OCI-LY3 (cell line): ENCODE results near the gene TMEFF2.

Experiments used
- H2AFZ ChIP-seq: fragments of 200-600, 300-600 bp; shearing (Covaris generic); 2 replicates; pipeline ENCODE4 v1.6.0; 2014; ENCODE audit warnings: antibody characterized with exemption, low read depth, low read length
- H3K27ac ChIP-seq: fragments of 200-600, 300-600 bp; sonication (generic); 2 replicates; pipeline ENCODE4 v1.5.1; 2014; ENCODE audit warnings: mild to moderate bottlenecking, low read length, moderate library complexity, mixed read lengths
- H3K27me3 ChIP-seq: fragments of 200-600, 300-600 bp; sonication (generic); 2 replicates; pipeline ENCODE4 v1.6.1; 2014; ENCODE audit warnings: low read depth, low read length, mixed read lengths
- H3K36me3 ChIP-seq: fragments of 200-600, 300-600 bp; sonication (generic); replicated peaks from 2 replicates; pipeline ENCODE3; 2014; ENCODE audit warnings: low read depth, low read length, mixed read lengths
- H3K4me1 ChIP-seq: fragments of 300-600, 200-600 bp; sonication (generic); 2 replicates; pipeline ENCODE4 v1.6.1; 2014; ENCODE audit warnings: low read length, mixed read lengths
- H3K4me2 ChIP-seq: fragments of 200-600, 300-600 bp; sonication (generic); 2 replicates; pipeline ENCODE4 v1.6.1; 2014; ENCODE audit warnings: low read length, mixed read lengths
- H3K4me3 ChIP-seq: fragments of 300-600, 200-600 bp; sonication (generic); 2 replicates; pipeline ENCODE4 v1.5.1; 2014; ENCODE audit warnings: antibody characterized with exemption, mild to moderate bottlenecking, low read length, moderate library complexity
- H3K79me2 ChIP-seq: fragments of 300-600, 200-600 bp; shearing (Covaris generic); 2 replicates; pipeline ENCODE4 v1.6.1; 2014; ENCODE audit warnings: mild to moderate bottlenecking, low read length, mixed read lengths
- H3K9ac ChIP-seq: fragments of 300-600, 200-600 bp; shearing (Covaris generic); 2 replicates; pipeline ENCODE4 v1.6.0; 2014; ENCODE audit warnings: mild to moderate bottlenecking, low read length, moderate library complexity
- H3K9me3 ChIP-seq: fragments of 200-600, 300-600 bp; shearing (Covaris generic); 2 replicates; pipeline ENCODE4 v1.6.1; 2014; ENCODE audit warnings: low read length, mixed read lengths; ENCODE audit not compliant: insufficient read depth
- H4K20me1 ChIP-seq: fragments of 200-600, 300-600 bp; sonication (generic); 2 replicates; pipeline ENCODE4 v1.6.1; 2016; ENCODE audit warnings: low read length, mixed read lengths; ENCODE audit not compliant: insufficient read depth
- EZH2phosphoT487 ChIP-seq: fragments of 200-600 bp; shearing (Covaris generic); IDR thresholded peaks from 2 replicates; pipeline ENCODE4 v1.6.1; 2018; ENCODE audit warnings: antibody characterized with exemption, mixed run types, low read depth
- TF ChIP-seq, protein P1 (sequence below): fragments of 200-600, 300-600 bp; sonication (generic); IDR thresholded peaks from 2 replicates; pipeline ENCODE4 v1.5.1; 2014; ENCODE audit warnings: antibody characterized with exemption, low read length, low read depth

Gene TMEFF2

DNA sequence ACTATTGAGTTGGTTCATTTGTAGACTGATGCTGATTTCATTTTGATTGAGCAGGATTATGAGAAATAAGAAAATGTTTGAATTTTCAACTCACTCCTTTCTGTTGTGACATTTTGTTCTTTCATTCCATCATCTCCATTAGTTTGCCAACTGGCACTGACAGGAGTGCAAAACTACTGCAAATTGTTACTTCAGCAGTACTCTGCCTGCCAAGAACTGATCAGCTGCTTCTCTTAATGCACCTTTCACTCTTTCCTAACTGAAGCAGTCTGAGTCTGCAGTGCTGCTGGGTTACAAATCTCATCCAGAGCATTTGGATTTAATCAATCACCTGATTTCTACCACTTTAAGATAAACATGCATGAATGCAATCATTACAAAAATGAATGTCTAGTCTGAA lies 70.9 kb downstream of the TMEFF2 start:
- Histone ChIP-seq H3K36me3 (no peaks in the 10 kb centered on the region), H3K4me1 (peaks cover 9% of the 10 kb centered on the region), H2AFZ (no peak overlapping the region), H3K9ac (no peak overlapping the region), H3K9me3 (no peaks in the 10 kb centered on the region), H4K20me1 (no peaks in the 10 kb centered on the region), H3K27me3 (no peaks in the 10 kb centered on the region), H3K27ac (no peak overlapping the region), H3K4me2 (no peak overlapping the region), H3K79me2 (no peaks in the 10 kb centered on the region), H3K4me3 (no peak overlapping the region)
- TF ChIP-seq, protein P1, sequence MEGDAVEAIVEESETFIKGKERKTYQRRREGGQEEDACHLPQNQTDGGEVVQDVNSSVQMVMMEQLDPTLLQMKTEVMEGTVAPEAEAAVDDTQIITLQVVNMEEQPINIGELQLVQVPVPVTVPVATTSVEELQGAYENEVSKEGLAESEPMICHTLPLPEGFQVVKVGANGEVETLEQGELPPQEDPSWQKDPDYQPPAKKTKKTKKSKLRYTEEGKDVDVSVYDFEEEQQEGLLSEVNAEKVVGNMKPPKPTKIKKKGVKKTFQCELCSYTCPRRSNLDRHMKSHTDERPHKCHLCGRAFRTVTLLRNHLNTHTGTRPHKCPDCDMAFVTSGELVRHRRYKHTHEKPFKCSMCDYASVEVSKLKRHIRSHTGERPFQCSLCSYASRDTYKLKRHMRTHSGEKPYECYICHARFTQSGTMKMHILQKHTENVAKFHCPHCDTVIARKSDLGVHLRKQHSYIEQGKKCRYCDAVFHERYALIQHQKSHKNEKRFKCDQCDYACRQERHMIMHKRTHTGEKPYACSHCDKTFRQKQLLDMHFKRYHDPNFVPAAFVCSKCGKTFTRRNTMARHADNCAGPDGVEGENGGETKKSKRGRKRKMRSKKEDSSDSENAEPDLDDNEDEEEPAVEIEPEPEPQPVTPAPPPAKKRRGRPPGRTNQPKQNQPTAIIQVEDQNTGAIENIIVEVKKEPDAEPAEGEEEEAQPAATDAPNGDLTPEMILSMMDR: no peak
- no peak for TF ChIP-seq EZH2phosphoT487

DNA sequence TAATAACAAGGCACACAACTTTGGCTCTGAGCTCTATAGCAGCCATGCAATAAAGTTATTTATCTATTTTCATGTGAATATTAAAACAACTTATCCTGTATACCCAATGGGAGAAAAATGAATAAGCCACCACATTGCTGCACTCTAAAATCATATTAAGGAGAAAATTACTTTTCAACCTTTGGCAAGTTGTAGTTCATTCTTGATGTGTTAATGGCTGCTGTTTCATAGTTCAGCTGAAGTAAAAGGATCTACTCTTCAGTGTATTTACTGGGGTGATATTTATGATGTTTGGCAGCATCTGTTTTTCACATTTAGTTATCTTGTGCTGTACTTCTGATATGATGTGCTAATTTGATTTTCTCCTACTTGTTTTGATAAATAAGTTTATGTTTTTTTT lies 71.8 kb downstream of the TMEFF2 start:
- Histone ChIP-seq H3K79me2 (no peaks in the 10 kb centered on the region), H3K36me3 (no peaks in the 10 kb centered on the region), H3K4me2 (no peak overlapping the region), H3K9ac (no peak overlapping the region), H4K20me1 (no peaks in the 10 kb centered on the region), H3K4me1 (peaks cover 9% of the 10 kb centered on the region), H3K27me3 (no peaks in the 10 kb centered on the region), H3K9me3 (no peaks in the 10 kb centered on the region), H3K4me3 (no peak overlapping the region), H2AFZ (no peak overlapping the region), H3K27ac (no peak overlapping the region)
- no peak for TF ChIP-seq EZH2phosphoT487
- TF ChIP-seq, protein P1: no peak

DNA sequence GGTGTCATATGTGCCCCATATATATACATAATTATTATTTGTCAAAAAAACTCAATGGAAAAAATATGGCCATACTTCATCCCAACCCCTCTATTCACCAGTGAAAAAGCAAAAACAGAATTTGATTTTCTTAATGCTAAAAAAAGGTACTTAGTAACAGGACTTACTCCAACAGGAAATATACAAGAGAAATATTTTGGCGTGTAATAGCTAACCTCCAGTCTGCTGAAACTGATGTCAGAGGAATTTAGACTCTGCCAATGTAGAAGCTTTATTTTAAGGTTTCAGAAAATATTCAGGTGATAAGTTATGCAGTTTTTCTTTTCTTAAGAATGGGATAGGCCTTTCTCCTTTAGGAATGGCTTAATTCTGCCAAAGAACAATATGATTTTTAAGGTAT lies 72.6 kb downstream of the TMEFF2 start:
- no peaks in the 10 kb centered on the region for H3K9me3 ChIP-seq
- no peak overlapping the region for H3K27ac ChIP-seq
- H3K79me2 ChIP-seq: no peaks in the 10 kb centered on the region
- no peaks in the 10 kb centered on the region for H4K20me1 ChIP-seq
- H2AFZ ChIP-seq: no peak overlapping the region
- no peak overlapping the region for H3K9ac ChIP-seq
- no peak overlapping the region for H3K4me2 ChIP-seq
- TF ChIP-seq EZH2phosphoT487: no peak
- TF ChIP-seq, protein P1: no peak
- peaks cover 9% of the 10 kb centered on the region for H3K4me1 ChIP-seq
- H3K4me3 ChIP-seq: no peak overlapping the region
- H3K27me3 ChIP-seq: no peaks in the 10 kb centered on the region
- H3K36me3 ChIP-seq: no peaks in the 10 kb centered on the region

DNA sequence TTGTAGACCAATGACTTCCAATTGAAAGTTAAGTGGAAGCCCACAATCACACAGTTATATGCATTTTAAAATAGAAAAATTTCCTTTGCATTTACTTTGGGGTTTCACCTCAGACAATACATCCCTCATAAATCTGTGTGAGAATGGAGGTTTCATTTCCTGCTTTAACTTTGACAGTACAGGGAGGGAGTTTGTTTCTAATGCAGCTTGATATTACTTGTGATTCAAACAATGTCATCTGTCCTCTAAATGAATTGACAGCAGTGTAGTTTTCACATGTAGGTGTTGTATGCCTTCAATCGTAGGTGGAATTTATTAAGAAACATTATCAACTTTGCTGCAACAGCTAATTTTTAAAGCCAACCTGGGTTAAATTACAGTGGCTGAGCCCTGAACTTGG lies 75.2 kb downstream of the TMEFF2 start:
- H3K36me3 ChIP-seq: no peaks in the 10 kb centered on the region
- H3K4me1 ChIP-seq: peaks cover 9% of the 10 kb centered on the region
- no peak overlapping the region for H3K27ac ChIP-seq
- H3K4me2 ChIP-seq: no peak overlapping the region
- H4K20me1 ChIP-seq: no peaks in the 10 kb centered on the region
- H3K9me3 ChIP-seq: no peaks in the 10 kb centered on the region
- H3K27me3 ChIP-seq: no peaks in the 10 kb centered on the region
- TF ChIP-seq, protein P1: no peak
- no peak for TF ChIP-seq EZH2phosphoT487
- H3K4me3 ChIP-seq: no peak overlapping the region
- no peak overlapping the region for H3K9ac ChIP-seq
- no peaks in the 10 kb centered on the region for H3K79me2 ChIP-seq
- H2AFZ ChIP-seq: no peak overlapping the region
